NCI-H187 treated with DMSO at 0.1 percent for 48 hours (cell line): Measurements from ENCODE around the gene OR6N1.

ENCODE experiments used
- DNase-seq: peaks from one replicate; lab custom pipeline; 2025; lab: John Stamatoyannopoulos, UW

Gene OR6N1, protein sequence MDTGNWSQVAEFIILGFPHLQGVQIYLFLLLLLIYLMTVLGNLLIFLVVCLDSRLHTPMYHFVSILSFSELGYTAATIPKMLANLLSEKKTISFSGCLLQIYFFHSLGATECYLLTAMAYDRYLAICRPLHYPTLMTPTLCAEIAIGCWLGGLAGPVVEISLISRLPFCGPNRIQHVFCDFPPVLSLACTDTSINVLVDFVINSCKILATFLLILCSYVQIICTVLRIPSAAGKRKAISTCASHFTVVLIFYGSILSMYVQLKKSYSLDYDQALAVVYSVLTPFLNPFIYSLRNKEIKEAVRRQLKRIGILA

DNA sequence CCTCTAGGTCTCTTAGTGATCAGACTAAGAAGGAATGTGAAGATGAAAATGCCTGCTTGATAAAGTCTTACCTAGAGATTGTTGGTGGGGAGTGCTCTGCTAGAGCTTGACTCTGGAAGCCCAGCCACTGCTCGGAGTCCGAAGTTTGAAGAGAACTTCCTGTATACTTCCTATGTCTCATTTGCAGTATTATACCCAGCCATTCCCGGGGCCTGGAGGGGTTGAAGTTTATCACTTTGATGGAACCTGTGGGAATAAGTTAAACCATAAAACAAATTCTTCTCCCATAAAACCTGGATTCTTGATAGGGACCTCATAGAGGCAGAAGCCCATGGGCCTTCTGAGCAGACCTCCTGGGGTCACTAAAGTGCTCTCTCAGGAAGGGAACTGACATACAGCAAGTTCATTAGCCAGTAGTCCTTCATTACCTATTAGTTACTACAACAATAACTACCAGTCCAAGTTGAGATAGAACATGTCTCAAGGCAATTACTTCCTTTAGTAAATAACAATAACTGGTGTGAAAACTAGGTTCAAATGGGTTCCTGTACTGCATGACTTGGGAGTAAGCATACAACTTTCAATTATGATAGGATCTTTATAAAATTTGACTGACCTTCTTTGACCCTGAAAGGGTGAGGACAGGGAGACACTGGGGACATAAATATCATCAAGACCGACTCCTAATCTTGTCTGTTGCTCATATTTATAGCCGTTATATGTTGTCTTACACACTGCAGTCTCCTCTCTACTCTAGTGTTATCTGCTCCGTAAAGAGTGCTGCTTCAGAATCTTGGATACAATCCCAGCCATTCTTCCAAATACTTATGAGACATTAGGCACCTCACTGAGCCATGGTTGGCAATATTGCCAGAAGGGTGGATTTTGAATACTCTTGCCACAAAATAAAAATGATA, at the start of gene OR6N1:
Gene OR6N1 (minus strand): TSS at position 246 of the 917 bp plus-strand sequence. CDS start 5,513 bp downstream, outside the sequence.
- DNase-seq, result no peak

DNA sequence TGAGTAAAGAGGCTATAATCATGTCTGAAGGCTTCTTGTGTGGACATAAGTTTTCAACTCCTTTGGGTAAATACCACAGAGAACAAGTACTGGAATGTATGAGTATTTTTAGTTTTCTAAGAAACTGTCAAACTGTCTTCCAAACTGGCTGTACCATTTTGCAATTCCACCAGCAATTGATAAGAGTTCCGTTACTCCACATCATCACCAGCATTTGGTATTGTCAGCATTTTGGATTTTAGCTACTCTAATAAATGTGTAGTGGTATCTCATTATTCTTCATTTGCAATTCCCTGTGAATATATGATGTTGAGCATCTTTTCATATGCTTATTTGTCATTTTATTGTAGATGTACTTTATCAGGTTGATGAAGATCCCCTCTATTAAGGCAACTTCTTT, 49.7 kb upstream of the OR6N1 start:
- DNase-seq, result no peak

DNA sequence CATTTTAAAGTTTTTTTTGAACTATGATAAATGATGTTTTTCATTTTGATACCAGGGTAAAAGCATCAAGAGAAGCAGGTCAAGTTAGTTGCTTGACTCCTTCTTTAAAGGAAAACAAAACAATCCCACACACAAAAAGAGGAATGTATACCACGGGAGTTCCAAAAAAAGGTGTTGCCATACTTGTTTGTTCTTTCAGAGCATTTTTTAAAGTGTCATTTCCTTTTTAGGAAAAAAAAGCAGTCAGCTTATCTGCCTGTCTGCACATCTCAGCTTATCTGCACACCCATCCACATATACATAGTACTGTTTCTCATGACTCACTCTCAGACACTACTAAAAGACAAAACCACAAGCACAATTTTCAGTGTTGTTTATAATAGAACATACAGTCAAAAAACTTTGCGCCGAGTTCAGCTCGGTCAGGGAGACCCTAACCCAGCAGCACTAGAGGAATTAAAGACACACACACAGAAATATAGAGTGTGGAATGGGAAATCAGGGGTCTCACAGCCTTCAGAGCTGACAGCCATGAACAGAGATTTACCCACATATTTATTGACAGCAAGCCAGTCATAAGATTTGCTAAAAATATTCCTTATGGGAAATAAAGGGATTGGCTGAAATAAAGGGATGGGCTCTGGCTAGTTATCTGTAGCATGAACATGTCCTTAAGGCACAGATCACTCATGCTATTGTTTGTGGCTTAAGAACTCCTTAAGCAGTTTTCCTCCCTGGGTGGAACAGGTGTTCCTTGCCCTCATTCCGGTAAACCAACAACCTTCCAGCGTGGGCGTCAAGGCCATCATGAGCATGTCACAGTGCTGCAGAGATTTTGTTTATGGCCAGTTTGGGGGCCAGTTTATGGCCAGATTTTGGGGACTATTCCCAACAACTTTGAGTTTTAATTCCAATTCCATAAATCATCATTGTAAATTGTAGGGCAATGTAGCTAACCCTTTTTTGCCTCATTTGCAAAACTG, 47.8 kb upstream of the OR6N1 start:
- DNase-seq, result no peak

DNA sequence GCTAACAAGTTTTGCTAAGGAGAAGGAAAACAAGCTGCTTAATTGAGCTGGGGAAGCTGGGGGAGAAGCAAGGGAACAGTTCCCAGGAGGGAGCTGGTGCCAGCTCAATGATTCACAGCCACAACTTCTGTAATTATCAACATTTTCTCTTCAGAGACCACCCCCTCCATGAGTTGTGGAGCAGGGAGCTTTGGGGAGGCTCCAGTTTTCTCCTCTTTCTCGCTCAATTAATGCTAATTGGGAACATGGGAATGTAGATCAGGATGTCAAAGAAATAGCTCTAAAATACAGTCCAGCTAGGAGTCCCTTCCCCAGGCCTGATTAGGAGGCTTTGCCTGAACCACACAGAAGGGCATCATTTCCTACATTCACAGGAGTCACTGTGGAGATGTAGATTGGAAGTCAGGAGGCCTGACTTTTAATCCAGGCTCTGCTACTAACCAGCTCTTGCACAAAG, 47.0 kb upstream of the OR6N1 start:
- no peak for DNase-seq

DNA sequence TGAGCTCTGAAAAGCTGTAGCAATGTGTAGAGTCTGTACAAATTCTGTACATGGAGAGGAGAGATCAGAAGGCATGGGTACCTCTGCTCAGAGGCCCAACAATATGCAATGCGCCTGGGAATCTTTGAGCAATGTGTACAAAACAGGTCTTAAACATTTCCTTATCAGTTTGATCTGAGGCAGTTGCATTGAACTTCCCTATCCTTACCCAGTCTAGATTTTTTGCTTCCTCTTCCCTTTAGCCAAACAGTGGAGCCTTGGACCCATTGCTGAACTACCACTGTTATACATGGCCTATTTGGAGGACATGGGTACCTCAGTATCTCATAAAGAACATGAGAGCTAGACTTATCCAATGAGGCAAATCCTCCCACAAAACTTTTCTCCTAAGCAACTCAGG, 46.6 kb upstream of the OR6N1 start:
- no peak for DNase-seq

DNA sequence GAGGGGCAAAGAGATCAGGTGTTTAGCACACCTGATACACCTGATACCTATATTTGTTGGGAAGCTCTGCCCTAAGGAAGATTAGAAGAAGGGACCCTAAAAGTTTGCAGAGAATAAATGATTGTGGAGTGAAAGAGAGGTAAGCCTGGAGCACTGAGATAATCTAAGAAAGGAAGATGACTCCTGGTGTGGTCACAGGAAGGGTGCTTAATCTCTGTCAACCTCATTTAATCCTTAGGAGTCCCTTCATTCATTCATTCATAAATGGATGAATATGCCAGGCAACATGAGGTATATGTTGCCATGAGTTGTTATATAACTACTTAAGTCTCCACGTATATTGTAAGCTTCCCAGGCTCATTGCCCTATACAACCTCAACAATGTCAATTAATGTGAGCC, 43.0 kb upstream of the OR6N1 start:
- DNase-seq, result no peak

DNA sequence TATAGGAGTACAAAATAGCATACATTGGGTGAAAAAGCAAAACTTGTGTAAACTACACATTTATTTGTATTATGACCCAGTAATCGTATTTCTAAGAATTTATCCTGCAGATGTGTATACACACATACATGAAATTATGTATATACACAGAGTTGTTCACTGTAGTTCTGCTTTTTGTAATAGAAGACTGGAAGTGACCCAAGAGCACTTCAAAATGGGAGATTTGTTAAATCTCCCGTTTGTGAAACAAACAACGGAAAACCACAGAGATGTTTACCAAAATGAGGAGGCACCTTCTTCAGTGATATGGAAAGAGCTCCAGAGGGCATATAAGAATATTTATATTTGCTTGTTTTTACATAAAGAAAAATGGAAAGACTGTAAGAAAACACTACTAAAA, 41.2 kb upstream of the OR6N1 start:
- DNase-seq, result no peak

DNA sequence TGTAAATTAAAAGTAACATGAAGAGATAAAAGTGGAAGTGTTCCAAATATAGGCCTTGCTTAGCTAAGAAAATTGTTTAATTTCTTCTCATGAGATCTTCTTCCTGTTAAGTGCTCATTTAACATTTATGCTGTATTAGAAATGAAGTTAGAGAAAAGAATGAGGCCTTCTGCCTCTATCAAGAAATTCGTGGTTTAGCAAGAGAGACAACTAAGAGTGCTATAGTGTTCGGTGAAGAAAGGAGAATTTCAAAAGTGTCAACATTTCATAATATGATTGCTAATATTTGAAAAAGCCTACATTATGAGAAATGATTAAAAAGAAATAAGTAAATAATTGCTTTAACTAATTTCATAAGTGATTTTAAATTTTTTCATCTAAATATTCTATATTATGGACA, 40.3 kb upstream of the OR6N1 start:
- DNase-seq, result no peak

DNA sequence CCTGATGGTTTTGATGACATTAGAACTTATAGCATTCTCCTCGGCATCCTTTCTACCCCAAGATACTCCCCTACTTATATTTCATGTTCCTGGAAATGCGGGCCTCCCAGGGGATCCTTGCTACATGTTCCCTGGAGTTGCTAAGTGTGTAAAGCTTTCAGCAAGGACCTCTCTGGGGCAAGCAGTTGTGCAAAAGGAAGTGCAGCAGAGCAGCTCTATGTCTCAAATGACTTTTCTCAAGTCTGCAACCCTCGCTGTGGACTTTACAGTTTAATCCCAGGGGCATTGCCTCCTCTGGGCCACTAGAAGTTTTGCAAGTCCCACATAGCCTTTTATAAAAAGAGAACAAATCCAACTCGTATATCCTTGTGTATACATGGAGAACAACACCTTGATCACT, 38.3 kb upstream of the OR6N1 start:
- DNase-seq, result no peak

DNA sequence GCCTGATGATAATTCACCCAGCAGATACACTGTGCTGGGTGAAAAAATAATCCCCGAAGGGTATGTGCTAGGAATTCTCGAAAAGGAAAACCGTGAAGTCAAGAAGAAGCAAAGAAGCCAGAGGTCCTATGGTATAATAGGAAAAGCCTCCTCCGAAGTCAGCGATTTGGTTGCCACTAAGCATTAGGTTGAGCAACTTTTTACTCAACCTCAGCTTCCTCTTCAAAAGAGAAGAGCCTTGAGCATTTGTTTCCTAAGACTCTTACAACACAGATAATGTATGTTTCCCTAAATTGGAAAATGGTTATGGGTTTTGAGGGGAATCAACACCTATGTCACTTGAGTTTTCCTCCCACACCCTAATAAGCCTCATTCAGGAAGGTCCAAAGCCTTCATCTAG, 37.9 kb upstream of the OR6N1 start:
- no peak for DNase-seq

DNA sequence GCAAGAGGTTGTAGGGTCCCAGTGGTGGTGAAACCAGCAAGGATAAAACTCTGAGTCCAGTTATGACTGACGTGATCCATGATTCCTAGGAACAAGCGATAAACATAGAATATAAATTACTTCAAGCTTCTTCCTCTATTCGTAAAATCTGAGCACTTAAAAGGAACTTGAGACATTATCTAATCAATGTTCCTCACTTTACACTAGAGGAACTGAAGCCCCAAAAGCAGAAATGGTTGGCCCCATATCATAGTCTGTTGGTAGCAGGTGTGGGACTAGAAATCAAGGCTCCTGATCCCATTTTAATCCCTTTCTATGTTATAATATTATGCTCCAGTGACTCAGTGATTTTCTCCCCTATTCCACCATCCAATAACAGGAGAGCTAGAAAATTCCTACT, 37.3 kb upstream of the OR6N1 start:
- no peak for DNase-seq

DNA sequence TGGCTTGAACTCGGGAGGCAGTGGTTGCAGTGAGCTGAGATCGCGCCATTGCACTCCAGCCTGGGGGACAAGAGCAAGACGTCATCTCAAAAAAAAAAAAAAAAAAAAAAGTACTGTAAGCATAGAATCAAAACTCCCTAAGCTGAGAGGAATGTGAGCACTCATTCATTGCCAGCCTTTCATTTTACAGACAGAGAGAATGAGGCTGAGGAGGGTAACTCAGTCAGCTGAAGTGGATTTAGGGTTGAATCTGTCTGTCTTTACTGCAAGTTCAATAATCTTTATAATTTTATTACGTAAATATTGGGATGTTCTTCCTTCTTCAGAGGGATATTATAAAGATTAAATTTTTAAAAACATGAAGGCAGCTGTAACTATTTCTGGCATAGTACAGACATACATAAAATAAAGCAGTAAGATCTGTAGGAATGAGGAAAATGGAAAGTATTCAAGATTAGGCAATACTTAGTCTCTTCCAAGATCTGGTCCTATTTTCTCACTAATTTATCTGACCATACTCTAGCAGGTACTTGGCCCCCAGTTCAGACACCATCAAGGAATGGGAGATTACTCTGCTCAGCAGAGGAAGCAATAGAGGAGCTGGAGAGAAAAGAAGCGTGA, 35.0 kb upstream of the OR6N1 start:
- DNase-seq, result no peak

DNA sequence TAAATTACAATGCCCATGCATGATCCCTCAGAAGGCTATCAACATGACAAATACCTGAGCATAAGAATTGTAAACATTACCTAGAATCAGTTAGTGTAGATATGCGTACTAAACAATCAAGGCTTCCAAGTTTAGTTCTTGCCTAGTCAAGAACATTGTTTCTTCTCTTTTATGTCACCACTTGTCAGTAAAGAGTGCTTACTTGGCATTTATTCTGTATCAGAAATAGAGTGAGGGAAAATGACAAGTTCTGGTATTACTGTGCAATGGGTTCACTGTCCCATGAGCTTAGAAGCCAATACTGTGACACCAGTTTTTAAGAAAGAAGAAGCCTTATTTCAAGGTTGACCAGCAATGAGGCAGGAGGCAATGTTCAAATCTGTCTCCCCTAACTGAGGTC, 31.7 kb upstream of the OR6N1 start:
- no peak for DNase-seq

DNA sequence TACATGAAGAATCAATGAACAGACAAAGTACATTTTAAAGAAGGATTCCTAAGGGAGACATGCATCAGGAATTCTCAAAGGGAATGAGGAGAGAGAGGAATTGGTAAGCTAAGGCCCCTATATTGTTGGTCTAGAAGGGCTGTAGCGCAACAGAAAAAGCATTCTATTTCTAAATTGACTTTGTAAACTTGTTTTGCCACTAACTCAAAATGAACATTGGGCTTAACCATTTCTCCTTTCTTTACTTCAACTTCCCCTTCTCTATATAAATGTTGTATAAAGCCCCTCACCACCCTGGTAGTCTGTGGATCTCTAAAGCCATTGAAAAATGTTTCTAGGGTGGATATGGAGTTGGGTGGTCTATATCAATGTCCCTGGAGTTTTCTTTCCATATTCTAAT, 29.4 kb upstream of the OR6N1 start:
- no peak for DNase-seq

DNA sequence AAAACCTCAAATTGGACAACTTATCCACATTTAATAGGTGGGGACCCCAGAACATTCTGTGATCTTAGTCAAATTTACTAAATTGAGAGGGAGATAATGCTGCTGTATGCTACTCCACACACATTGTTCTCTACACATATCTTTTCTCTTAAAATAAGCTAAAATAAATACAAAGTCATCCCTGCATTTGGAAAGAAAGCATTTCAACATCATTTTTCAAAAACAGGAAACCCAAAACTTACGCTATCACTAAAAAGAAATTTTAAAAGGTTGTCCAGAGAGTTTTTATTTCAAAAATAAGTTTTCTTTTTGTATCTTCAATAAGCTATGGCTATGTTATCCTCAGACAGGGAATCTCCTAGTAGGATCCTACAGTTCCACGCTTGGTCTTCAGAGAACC, 28.5 kb upstream of the OR6N1 start:
- DNase-seq, result no peak

DNA sequence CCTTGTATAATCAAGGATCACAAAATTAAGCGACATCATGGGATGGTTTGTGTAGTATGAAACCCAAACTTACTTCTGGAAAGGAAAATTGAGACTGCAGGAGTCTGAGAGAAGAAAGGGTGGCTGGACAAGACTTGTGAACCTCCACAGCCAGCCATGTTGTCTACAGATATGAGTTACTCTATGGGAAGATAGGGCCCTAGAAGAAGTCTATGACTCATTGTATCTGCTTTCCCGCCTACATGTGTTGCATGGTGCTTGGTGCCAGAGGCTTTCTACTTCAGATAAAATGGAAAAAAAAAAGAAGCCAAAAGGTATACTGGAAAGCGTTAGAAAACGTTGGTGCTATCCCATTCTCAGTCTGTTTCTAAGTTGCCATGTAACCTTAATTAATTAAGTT, 27.7 kb upstream of the OR6N1 start:
- no peak for DNase-seq

DNA sequence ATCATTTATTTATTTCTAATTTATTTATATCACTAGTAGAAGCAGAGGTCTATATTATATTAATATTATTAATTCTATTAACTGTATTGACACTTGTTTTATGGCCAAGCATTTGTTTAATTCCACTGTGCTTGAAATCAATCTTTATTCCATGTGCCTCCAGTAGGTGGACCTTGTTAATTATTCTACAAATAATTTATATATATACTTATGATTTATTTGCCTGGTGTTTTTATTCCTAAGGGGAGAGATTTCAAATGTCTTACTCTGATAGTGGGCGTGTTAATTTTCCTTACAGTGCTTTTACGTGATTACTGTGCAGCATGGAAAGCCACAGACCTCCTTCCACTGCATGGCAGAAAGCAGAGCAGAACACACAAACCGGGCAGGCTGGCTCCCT, 26.5 kb upstream of the OR6N1 start:
- no peak for DNase-seq

DNA sequence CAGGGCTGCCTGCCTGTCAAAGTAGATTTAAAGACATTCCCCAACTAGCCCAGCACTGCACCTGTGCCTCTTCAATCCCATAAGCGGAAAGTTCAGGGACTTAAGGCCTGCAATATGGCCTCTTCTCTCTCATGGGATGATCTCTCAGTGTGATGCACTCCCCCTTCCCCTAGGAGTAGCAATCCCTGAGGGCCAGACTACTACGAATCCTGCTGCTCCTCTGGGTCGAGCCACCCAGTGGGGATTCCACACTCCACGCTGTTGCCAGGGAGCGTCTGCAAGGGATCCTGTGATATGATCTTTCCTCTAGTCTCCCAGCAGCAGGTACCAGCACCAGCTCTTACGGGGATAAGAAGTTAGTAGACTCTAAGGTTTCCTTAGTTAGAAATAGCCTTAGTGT, 22.3 kb upstream of the OR6N1 start:
- DNase-seq, result no peak

DNA sequence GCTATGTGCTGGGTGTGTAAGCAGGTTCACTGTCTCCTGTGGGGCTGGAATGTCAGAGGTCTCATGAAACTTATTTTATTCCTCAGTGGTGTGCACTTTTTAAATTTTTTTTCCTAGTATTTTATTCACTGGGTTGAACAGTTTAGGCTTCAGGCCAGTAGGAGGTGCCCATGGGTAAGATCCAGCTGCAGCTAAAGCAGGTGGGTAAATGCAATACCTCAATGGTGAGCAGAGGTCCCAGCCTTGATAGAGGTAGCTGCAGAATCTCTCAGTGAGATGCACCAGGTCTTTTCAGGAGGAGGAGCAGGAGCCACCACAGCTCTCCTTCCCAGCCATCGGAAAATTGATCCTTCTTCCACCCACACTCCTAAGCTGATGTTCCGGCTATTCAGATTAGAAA, 21.6 kb upstream of the OR6N1 start:
- no peak for DNase-seq

DNA sequence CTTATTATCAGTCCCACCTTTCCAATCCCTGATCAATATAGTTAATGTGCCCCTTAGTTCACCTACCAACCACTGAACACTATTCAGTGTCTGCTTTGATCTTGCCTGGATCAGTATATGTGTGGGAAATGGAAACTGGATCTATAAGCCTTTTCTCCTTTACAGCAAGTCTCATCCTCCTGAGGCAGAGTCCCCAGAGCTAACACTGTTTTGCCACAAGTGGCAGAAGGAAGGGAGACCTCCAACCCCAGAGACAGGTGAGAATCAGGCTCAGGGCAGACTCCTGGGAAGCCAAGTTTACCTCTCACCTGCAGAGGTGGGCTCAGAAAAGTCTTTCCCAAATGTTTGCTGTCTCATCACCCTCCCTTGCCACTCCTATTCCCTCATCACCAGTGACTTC, 9.1 kb upstream of the OR6N1 start, which contains the start of gene OR6N2:
Gene OR6N2 (minus strand): TSS at position 101 of the 400 bp plus-strand sequence. CDS start 3,569 bp downstream, outside the sequence.
- no peak for DNase-seq

DNA sequence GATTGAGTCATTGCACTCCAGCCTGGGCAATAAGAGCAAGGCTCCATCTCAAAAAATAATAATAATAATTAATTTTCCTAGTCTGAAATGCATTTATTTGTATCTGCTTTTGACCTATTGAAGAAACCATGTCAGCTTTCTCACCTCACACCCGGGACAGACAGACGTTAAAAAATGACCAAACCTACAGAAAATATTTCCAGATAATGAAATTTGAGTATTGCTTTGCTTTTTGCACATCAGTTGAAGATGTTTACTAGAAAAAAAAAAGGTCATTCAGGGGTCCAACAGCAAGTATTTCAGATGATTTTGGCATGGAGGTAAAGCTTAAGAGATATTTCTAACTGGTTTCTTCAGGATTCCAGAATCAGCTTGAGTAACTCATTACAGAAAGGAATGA, 17.6 kb downstream of the OR6N1 start, which contains the start of gene OR6K6:
Gene OR6K6 (plus strand): TSS at position 301 of the 400 bp plus-strand sequence. CDS start 168 bp downstream, outside the sequence.
- DNase-seq, result no peak
